Large intestine (tissue), 3 donors: ENCODE results near the gene NTM. TPM values are rescaled to one million over a fixed set of nuclear protein-coding genes. Genes with fewer than 3 reads are reported as not detected.

Experiments used
- DNase-seq, 2 donors: peaks; one replicate each; pipeline versions ENCODE4 v3.0.0 to v3.0.0-alpha.2; 2013
- H3K27ac ChIP-seq: one replicate; pipeline ENCODE4 v1.5.1; 2013; ENCODE audit warnings: low read length
- H3K27me3 ChIP-seq: 2 replicates; pipeline ENCODE4 v1.6.1; 2013; ENCODE audit warnings: low read length; ENCODE audit not compliant: control insufficient read depth, insufficient read depth
- H3K36me3 ChIP-seq: 2 replicates; pipeline ENCODE4 v1.6.1; 2013; ENCODE audit warnings: low read length; ENCODE audit not compliant: control insufficient read depth, insufficient read depth
- H3K4me1 ChIP-seq: one replicate; pipeline ENCODE4 v1.6.1; 2013; ENCODE audit warnings: low read length; ENCODE audit not compliant: control insufficient read depth, insufficient read depth
- H3K4me3 ChIP-seq: one replicate; pipeline ENCODE4 v1.5.1; 2013; ENCODE audit warnings: low read length
- H3K9me3 ChIP-seq: one replicate; pipeline ENCODE4 v1.6.1; 2013; ENCODE audit warnings: mild to moderate bottlenecking, low read depth, low read length, moderate library complexity; ENCODE audit not compliant: control insufficient read depth
- whole genome bisulfite sequencing: methylation state at CpG from one replicate; pipeline ENCODE4 v1.1.5; 2013; ENCODE audit warnings: low lambda C conversion rate; ENCODE audit not compliant: insufficient coverage; 5-methylcytosine and 5-hydroxymethylcytosine counted together
- polyA plus RNA-seq: library from polyadenylated mRNA; unstranded; fragments of 120-200 nt; gene quantifications from one replicate; pipeline ENCODE4 v1.2.1, GENCODE V29; 2013

Gene NTM
- polyA plus RNA-seq, 1 donor, result 17.2 TPM

GRCh38 chr11:131690362-131690761 lies 319.9 kb downstream of the NTM start:
- H3K27me3 ChIP-seq, result peaks cover 30% of the 10 kb centered on the region
- no peak overlapping the region for H3K4me3 ChIP-seq
- WGBS, result no CpG with 5 or more reads among the region's 23 CpGs
- peaks cover 6% of the 10 kb centered on the region for H3K9me3 ChIP-seq
- no peak for DNase-seq
- no peak overlapping the region for H3K27ac ChIP-seq
- H3K4me1 ChIP-seq, result peaks cover 6% of the 10 kb centered on the region
- no peaks in the 10 kb centered on the region for H3K36me3 ChIP-seq

- Histone ChIP-seq H3K4me1 (peaks cover 6% of the 10 kb centered on the region), H3K4me3 (no peak overlapping the region), H3K27ac (no peak overlapping the region), H3K36me3 (no peaks in the 10 kb centered on the region), H3K9me3 (peaks cover 6% of the 10 kb centered on the region), H3K27me3 (peaks cover 32% of the 10 kb centered on the region)
- no CpG with 5 or more reads among the region's 18 CpGs for WGBS
- DNase-seq, result no peak
Observed at GRCh38 chr11:131690776-131691175, 320.4 kb downstream of the NTM start.

- Histone ChIP-seq H3K4me1 (peaks cover 6% of the 10 kb centered on the region), H3K4me3 (no peak overlapping the region), H3K27me3 (peaks cover 35% of the 10 kb centered on the region), H3K27ac (no peak overlapping the region), H3K36me3 (no peaks in the 10 kb centered on the region), H3K9me3 (peaks cover 6% of the 10 kb centered on the region)
- no CpG with 5 or more reads among the region's 65 CpGs for WGBS
- no peak for DNase-seq
Observed at GRCh38 chr11:131691181-131692041, 321.0 kb downstream of the NTM start.

- Histone ChIP-seq H3K4me3 (no peak overlapping the region), H3K9me3 (peaks cover 6% of the 10 kb centered on the region), H3K4me1 (peaks cover 6% of the 10 kb centered on the region), H3K36me3 (no peaks in the 10 kb centered on the region), H3K27ac (no peak overlapping the region), H3K27me3 (peaks cover 35% of the 10 kb centered on the region)
- no peak for DNase-seq
Observed at GRCh38 chr11:131692151-131692550, 321.7 kb downstream of the NTM start.

- DNase-seq, result no peak
- peaks cover 6% of the 10 kb centered on the region for H3K4me1 ChIP-seq
- H3K27me3 ChIP-seq, result peaks cover 35% of the 10 kb centered on the region
- peaks cover 6% of the 10 kb centered on the region for H3K9me3 ChIP-seq
- no peaks in the 10 kb centered on the region for H3K36me3 ChIP-seq
- WGBS, result 80% methylated on average over 1 of the region's 1 CpG
- no peak overlapping the region for H3K4me3 ChIP-seq
- H3K27ac ChIP-seq, result no peak overlapping the region
Observed at GRCh38 chr11:131692961-131693360, 322.5 kb downstream of the NTM start.

GRCh38 chr11:131693756-131694155 lies 323.3 kb downstream of the NTM start:
- no peak overlapping the region for H3K27ac ChIP-seq
- H3K9me3 ChIP-seq, result peaks cover 6% of the 10 kb centered on the region
- H3K36me3 ChIP-seq, result no peaks in the 10 kb centered on the region
- peaks cover 6% of the 10 kb centered on the region for H3K4me1 ChIP-seq
- peaks cover 29% of the 10 kb centered on the region for H3K27me3 ChIP-seq
- H3K4me3 ChIP-seq, result no peak overlapping the region
- no CpG with 5 or more reads among the region's 4 CpGs for WGBS
- no peak for DNase-seq

GRCh38 chr11:131694526-131695424 lies 324.4 kb downstream of the NTM start:
- no peak overlapping the region for H3K4me3 ChIP-seq
- H3K27me3 ChIP-seq, result peaks cover 25% of the 10 kb centered on the region
- H3K36me3 ChIP-seq, result no peaks in the 10 kb centered on the region
- peaks cover 6% of the 10 kb centered on the region for H3K9me3 ChIP-seq
- DNase-seq, result peak; percentile 81 to 83
- H3K4me1 ChIP-seq, result peaks cover 6% of the 10 kb centered on the region
- H3K27ac ChIP-seq, result no peak overlapping the region
- WGBS, result no CpG with 5 or more reads among the region's 34 CpGs

GRCh38 chr11:131695889-131696429 lies 325.5 kb downstream of the NTM start:
- Histone ChIP-seq H3K36me3 (no peaks in the 10 kb centered on the region), H3K4me3 (no peak overlapping the region), H3K9me3 (peaks cover 5% of the 10 kb centered on the region), H3K27ac (no peak overlapping the region), H3K27me3 (peaks cover 25% of the 10 kb centered on the region), H3K4me1 (peaks cover 6% of the 10 kb centered on the region)
- DNase-seq, result no peak
- 69% methylated on average over 2 of the region's 10 CpGs for WGBS

- no peaks in the 10 kb centered on the region for H3K9me3 ChIP-seq
- H3K27me3 ChIP-seq, result peaks cover 25% of the 10 kb centered on the region
- peaks cover 6% of the 10 kb centered on the region for H3K4me1 ChIP-seq
- 100% methylated on average over 2 of the region's 8 CpGs for WGBS
- H3K27ac ChIP-seq, result no peak overlapping the region
- DNase-seq, result no peak
- H3K4me3 ChIP-seq, result no peak overlapping the region
- H3K36me3 ChIP-seq, result no peaks in the 10 kb centered on the region
Observed at GRCh38 chr11:131696690-131697089, 326.3 kb downstream of the NTM start.

GRCh38 chr11:131703311-131703710 lies 332.9 kb downstream of the NTM start:
- no peak overlapping the region for H3K27ac ChIP-seq
- peaks cover 7% of the 10 kb centered on the region for H3K9me3 ChIP-seq
- no peaks in the 10 kb centered on the region for H3K36me3 ChIP-seq
- no peak overlapping the region for H3K4me3 ChIP-seq
- no peak for DNase-seq
- WGBS, result 86% methylated on average over 1 of the region's 1 CpG
- no peaks in the 10 kb centered on the region for H3K27me3 ChIP-seq
- no peaks in the 10 kb centered on the region for H3K4me1 ChIP-seq
